ENCODE data around the gene ESRRB. TPM values are rescaled to one million over a fixed set of nuclear protein-coding genes. Genes with fewer than 3 reads are reported as not detected.

ESRRB gene
- polyA plus RNA-seq, 1 donor, result 2.7 TPM

DNA sequence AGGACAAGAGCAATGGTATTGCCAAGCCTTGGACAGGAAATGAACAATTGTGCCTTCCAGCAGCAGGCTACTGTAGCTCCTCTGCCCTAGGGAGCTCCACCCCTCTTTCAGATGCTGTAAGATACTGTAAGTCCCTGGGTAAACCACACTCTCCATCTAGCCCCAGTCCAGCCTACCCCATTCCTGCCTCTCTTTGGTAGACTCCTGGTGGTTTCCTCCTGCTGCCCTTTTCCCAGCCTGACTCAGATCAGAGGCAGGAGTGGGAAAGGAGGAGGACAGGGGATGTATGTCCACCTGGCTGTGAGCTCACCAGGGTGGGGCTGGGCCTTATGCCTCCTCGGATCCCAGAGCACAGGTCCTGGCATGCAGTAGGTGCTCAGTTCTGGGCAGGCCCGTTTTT lies 174.6 kb downstream of the ESRRB start:
- no peak for DNase-seq

DNA sequence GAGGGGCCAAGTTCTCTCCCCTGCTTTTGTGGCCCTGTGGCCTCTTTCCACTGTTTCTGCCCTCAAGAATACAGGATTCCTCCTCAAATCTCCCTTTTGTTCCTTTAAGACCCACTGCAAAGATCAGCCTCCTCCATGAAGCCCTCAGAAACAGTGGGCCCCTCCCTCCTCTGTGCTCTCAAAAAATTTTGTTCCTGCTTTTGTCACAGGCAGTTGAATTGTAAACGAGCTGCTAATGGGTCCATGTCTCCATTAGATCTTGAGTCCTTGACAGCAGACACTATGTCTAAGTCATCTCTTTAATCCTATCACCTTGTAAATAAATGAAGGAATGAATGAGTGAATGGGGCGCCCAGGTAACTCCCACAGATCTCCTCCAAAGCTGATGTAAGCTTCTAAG lies 175.2 kb downstream of the ESRRB start:
- no peak for DNase-seq

Other genes starting within 250 kb of the ESRRB start
- gene GPATCH2L, start 224.2 kb upstream of the ESRRB start, polyA plus RNA-seq (ENCODE audit: insufficient read length), result 23.0 TPM